Astrocyte of the cerebellum (primary cell): ENCODE data around the gene STX8.
A peak's percentile ranks its signal among the peaks of the same experiment; 100 is the strongest.

Source experiments
- DNase-seq: peaks from one replicate; pipeline ENCODE4 v3.0.0-alpha.2; 2011; ENCODE audit warnings: low read depth
- H3K4me3 ChIP-seq: 2 replicates; pipeline ENCODE4 v1.5.1; 2011; ENCODE audit warnings: mild to moderate bottlenecking, low read depth, low read length, moderate library complexity
- CTCF ChIP-seq: IDR thresholded peaks from 2 replicates; pipeline ENCODE4 v1.5.1; 2012; ENCODE audit warnings: low read length, low read depth, moderate library complexity, mild to moderate bottlenecking; ENCODE audit errors: missing control alignments
- in situ Hi-C: cut with HindIII; loops from 2 replicates; pipeline ENCODE4 v1.10.0; 2017; ENCODE audit warnings: low sequenced_read_pairs

Gene STX8

GRCh38 chr17:9330611-9331271 is 244.9 kb downstream of the STX8 start:
- H3K4me3 ChIP-seq = no peak overlapping the region
- no peak for TF ChIP-seq CTCF
- no peak for DNase-seq
- in situ Hi-C loops = no loop called here

DNA sequence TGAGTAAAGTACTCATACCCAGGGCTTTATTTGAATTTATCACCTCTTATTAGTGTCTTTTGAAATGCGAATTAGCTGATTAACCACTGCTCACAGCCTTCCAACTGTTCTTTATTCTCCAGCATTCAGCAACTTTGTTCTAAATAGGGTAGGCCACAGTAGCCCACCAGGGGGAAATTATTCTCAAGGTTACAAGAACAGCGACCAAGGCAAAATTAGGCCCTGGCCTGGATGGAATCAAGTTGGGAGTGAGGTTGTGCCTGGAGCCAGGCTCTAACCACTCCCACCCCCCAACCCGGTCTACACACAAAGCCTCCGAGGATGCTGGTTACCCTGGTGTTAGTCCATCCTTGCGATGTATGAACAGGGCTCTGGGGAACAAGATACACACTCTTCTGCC is 245.5 kb downstream of the STX8 start:
- peak; percentile 1 for TF ChIP-seq CTCF
- H3K4me3 ChIP-seq = no peak overlapping the region
- DNase-seq = no peak
- in situ Hi-C loops = no loop called here

GRCh38 chr17:9329251-9329921 is 246.2 kb downstream of the STX8 start:
- DNase-seq = no peak
- no peak overlapping the region for H3K4me3 ChIP-seq
- TF ChIP-seq CTCF = no peak
- in situ Hi-C loops = no loop called here

DNA sequence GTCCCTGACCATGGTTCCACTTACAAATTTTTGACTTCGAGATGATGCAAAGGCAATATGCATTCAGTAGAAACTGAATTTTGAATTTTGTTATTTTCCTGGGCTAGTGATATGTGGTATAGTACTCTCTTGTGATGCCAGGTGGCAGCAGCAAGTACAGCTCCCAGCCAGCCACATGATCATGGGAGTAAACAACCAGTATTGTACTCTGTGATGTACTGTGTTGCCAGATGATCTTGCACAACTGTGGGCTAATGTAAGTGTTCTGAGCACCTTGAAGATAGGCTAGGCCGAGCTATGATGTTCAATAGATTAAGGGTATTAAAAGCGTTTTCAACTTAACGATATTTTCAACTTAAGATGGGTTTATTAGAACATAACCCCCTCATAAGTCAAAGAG is 250.8 kb downstream of the STX8 start:
- H3K4me3 ChIP-seq = no peak overlapping the region
- no peak for DNase-seq
- no peak for TF ChIP-seq CTCF
- in situ Hi-C loops = no loop called here

DNA sequence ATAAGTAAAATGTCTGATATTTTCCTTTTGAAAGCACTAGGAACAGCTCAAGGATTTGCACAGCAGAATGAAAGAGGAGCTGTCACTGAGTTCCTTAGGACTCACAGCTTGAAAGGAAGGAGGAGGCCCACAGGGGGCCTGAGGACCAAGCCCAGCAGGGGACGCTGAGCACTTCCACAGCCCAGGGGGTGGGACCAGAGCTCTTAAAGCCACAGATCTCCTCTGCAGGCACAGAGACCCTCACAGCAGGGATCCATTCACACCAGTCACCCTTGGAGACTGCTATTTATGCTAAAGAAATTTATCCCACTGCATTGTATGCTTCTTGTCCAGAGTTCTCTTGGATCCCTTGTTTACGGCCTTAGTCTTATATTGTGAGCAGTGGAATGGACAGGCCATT is 253.3 kb downstream of the STX8 start:
- no peak for TF ChIP-seq CTCF
- in situ Hi-C loops = no loop called here
- no peak overlapping the region for H3K4me3 ChIP-seq
- no peak for DNase-seq

DNA sequence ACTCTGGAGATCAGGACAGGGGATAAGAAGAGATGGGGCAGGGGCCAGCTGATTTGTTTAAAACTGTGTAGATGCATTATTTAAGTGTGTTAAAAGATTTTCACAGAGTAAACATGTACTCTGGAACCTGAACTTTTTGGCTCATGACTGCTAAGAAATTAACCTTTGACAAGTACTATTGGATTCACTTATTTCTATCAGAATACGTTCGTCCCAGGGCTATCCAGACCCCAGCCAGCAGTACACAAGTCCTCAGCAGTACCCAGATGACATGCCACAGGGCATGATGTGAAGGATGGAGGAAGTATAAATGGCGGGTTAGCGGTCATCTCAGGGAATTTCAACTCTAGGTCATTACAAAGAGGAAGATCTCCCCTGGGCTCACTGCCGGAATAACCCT is 253.7 kb downstream of the STX8 start:
- in situ Hi-C loops = no loop called here
- DNase-seq = no peak

More for the DNA sequence above, 253.7 kb downstream of the STX8 start:
- H3K4me3 ChIP-seq = no peak overlapping the region
- TF ChIP-seq CTCF = no peak
